ENCODE results near the gene NME3.
"Not testable (repeated sequence)": the region's sequence is repeated elsewhere in the genome, so short reads cannot be mapped to it uniquely, and the experiment has no call there.

The NME3 gene

GRCh38 chr16:1771188-1771863, at the start of gene NME3:
Gene NME3 (minus strand): TSS chr16:1771543. CDS start chr16:1771534, 9 bp downstream.
- DNase-seq (ENCODE audit: low read depth in 2 of 2): peak; percentile 41 to 67

- DNase-seq (ENCODE audit: low read depth in 2 of 2): no peak
Measured at GRCh38 chr16:1820946-1821290, 49.6 kb upstream of the NME3 start.

DNA sequence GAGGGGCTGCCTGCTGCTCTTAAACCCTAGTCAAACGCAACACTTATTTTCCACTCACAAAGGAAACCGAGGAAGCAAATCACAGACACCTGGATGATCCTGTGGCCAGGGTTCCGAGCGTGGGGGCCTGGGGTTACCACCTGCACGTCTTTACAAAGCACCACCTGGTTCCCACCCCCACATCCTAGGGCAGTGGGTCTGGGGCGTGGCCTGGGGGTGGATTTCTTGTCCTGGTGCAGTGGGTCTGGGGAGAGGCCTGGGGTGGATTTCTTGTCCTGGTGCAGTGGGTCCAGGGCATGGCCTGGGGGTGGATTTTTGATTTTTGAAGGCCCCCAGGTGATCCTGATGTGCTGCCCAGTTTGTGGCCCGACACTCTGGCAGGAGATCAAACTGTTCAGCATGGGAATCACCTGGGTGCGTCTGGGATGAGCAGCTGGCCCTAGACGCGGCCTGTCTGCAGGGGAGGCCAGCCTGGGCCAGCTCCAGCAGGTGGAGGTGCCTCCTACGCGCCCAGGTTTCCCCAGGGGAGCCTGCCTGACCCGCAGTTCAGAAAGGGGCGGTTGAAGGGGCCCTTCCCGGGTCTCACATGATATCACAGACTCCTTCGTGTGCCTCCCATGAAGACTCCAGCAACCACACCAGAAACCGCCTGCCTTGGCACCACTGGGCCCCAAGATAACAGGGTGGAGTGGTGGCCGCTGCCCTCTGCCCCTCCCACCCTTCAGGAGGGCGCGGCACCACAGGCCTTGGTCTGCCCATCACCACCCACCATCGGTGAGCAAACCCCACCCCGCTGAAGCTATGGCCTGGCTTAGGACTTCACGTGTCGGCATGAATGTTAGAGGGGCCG, 49.0 kb upstream of the NME3 start:
- no peak for DNase-seq (ENCODE audit: low read depth in 2 of 2)

- DNase-seq (ENCODE audit: low read depth in 2 of 2): no peak
Measured at GRCh38 chr16:1819611-1820010, 48.3 kb upstream of the NME3 start.

DNA sequence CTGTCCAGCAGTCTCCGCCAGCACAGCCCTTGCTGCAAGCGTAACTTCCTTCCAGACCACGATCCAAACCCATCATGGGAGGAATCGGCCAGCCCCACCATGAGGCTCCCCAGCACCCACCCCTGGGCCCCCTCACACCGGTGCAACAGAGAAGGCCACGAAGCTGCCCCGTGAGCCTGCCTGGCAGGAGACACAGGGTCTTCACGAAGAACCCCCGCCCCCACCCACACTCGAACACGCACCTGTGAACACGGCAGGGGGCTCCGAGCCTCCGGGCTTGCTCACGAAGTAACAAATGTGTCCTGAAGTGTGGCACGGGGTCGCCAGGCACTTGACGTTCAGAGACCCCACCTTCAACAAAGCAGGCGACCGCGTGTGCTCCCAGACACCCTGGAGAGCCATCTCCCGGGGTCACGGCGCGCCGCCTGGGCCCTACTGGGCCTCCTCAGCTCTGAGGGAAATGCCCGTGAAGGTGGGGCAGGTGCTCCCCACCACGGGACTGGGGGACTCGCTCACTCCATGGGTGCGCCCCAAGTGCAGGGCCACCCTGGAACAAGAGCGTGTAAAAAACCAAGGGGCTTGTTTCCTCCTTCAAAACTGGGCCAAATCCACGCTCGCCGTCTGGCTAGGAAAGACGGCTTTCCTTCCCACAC, 47.7 kb upstream of the NME3 start:
- no peak for DNase-seq (ENCODE audit: low read depth in 2 of 2)

DNA sequence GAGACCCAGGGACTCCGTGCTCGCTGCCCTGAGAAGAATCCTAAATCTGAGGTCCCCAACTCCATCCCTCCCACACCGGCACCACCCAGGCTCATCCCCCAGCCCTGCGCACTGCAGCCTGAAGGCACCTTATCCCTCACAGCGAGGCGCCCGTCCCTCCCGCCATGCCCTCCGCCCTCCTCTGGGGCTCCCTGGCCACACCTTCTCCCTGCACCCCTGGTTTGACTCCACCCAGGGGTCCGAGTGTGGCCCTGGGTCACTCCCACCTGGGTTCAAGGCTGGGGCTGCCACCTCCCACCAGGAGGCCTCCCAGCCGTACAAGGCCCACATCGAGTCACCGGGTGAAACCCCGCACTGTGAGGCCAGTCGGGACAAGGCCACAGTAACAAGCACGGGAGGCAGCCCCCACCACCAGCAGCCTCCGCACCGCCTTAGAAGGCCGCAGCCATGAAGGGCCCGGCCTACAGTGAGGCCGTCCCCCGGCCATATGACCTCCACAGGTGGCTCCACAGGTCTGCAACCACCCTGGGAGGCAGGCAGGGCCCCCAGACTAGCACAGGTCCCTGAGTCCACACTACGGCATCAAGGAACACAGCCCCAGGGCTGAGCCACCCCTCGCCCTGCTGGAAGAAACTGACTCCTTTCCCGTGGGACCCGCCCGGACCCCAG, 47.0 kb upstream of the NME3 start:
- DNase-seq (ENCODE audit: low read depth in 2 of 2): no peak

DNA sequence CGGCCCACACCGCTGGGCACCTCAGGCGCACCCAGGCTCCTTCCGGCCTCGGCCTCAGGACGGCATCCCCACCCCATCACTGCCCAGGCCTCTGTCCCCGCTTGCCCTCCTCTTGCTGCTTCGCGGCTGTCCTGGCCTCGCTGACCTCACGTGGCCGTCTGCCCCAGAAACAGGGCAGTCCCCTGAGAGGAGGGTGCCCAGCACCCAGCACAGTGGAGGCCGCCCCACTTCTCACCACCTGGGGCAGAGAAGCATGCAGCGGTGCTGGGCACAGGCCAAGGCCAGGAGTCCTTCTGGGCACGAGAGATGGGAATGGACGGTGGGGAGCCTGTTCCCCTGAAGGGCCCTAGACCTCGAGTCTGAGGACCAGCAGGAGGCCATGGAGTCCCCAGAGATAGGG, 46.4 kb upstream of the NME3 start:
- no peak for DNase-seq (ENCODE audit: low read depth in 2 of 2)

GRCh38 chr16:1817276-1817589, 45.9 kb upstream of the NME3 start:
- no peak for DNase-seq (ENCODE audit: low read depth in 2 of 2)

DNA sequence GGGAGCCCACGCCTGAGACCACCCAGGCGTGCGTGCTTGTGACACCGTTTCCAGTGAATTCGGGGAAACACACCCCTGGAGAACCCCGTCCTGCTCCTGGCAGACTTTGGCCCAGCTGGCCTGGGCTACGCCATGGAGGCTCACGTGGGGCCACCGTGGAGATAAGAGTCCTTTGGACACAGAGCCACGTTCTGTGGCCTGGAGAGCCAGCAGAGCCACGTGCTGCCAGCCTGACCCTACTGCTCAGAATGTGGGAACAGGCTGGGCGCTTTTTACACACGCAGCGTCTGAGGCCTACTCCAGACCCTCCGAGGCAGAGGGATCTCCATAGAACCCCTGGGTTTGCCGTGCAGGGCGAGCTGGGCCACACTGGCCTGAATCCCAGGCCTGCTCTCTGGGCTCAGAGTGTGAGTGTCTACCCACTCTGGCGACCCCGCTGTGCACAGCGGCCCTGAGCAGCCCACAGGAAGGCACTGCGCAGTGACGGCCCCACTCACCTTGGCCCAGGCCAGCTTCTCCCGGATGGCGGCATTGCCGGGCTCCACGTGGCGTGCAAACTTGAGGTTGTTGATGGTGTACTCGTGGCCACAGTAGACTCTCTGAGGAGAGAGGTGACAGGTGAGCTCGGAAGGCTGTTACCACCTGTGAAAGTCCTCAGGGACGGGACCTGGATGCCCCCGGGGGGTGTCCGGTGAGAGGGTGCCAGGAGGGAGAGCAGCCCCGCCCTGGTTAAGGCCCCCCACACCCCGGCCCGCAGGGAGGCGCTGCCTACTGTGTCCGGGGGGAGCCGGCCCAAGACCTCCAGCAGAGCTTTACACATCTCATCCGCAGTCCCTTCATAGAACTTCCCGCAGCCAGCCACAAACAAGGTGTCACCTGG, 45.3 kb upstream of the NME3 start:
- DNase-seq (ENCODE audit: low read depth in 2 of 2): no peak

GRCh38 chr16:1815461-1815860, 44.1 kb upstream of the NME3 start:
- no peak for DNase-seq (ENCODE audit: low read depth in 2 of 2)

- DNase-seq (ENCODE audit: low read depth in 2 of 2): peak; percentile 5 to 24
Measured at GRCh38 chr16:1812732-1813163, 41.4 kb upstream of the NME3 start.

- no peak for DNase-seq (ENCODE audit: low read depth in 2 of 2)
Measured at GRCh38 chr16:1810536-1810935, 39.2 kb upstream of the NME3 start.

GRCh38 chr16:1810106-1810505, 38.8 kb upstream of the NME3 start:
- no peak for DNase-seq (ENCODE audit: low read depth in 2 of 2)

GRCh38 chr16:1809281-1809801, 38.0 kb upstream of the NME3 start:
- DNase-seq (ENCODE audit: low read depth in 2 of 2): no peak

- DNase-seq (ENCODE audit: low read depth in 2 of 2): no peak
Measured at GRCh38 chr16:1808691-1809090, 37.3 kb upstream of the NME3 start.

GRCh38 chr16:1807626-1808025, 36.3 kb upstream of the NME3 start:
- no peak for DNase-seq (ENCODE audit: low read depth in 2 of 2)

DNA sequence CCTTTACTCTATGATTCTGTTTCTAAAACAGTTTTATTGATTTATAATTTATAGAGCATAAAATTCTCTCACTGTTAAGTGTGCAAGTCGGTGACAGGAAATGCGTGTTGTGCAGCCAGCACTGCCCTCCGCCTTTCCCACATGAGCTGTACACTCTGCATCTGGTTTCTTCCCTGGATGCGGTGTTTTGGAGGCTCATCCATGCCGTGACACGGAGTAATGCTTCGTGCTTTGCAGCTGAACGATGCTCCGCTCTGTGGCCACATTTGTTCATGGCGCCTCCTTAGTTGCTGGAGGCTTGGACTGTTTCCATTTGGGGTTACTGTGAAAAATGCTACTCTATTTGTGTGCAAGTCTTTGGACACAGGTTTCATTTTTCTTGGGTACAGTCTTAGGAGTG, 29.4 kb upstream of the NME3 start:
- no peak for DNase-seq (ENCODE audit: low read depth in 2 of 2)

DNA sequence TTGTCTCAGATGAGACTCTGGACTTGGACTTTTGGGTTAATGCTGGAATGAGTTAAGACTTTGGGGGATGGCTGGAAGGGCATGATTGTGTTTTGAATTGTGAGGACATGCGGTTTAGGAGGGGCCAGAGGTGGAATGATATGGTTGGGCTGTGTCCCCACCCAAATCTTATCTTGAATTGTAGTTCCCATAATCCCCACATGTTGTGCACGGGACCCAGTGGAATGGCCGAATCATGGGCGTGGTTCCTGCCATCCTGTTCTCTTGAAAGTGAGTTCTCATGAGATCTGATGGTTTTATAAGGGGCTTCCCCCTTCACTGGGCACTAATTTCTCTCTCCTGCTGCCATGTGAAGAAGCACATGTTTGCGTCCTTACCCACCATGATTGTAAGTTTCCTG, 27.9 kb upstream of the NME3 start:
- not testable (repeated sequence) for DNase-seq (ENCODE audit: low read depth in 2 of 2)

DNA sequence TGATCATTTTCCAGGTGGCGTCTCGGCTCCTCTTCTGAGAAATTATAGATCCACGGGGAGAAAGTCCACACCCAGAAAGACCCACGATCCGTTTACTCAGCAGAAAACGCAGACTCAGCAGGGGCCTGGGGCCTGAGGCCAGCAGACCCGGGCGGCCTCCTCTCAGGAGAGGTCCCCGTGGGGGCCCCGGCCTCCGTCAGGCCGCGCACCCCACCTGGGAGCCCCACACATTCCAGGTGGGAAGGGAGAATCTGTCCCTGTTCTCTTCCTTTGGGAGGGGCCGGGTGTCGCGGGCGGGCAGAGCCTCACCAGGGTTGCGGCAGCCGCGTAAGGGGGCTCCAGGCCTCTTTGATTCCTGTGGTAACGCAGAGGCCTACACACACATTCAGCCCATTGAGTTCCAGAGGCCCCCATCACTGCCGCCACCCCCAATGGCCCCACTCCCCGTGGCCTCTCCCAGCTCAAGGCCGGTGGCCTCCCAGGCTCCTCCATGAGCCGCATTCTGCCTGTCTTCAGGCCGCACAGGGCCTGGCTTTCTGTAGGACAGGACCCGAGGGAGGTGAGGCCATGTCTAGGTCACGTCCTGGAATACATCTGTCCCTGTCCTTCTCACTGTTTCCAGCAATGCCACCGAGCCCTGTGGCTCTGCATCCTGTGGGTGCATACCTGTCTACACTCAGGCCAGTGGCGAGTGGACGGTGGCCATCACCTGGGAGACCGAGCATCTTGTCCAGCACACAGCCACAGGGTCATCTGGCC, 23.7 kb upstream of the NME3 start:
- no peak for DNase-seq (ENCODE audit: low read depth in 2 of 2)

DNA sequence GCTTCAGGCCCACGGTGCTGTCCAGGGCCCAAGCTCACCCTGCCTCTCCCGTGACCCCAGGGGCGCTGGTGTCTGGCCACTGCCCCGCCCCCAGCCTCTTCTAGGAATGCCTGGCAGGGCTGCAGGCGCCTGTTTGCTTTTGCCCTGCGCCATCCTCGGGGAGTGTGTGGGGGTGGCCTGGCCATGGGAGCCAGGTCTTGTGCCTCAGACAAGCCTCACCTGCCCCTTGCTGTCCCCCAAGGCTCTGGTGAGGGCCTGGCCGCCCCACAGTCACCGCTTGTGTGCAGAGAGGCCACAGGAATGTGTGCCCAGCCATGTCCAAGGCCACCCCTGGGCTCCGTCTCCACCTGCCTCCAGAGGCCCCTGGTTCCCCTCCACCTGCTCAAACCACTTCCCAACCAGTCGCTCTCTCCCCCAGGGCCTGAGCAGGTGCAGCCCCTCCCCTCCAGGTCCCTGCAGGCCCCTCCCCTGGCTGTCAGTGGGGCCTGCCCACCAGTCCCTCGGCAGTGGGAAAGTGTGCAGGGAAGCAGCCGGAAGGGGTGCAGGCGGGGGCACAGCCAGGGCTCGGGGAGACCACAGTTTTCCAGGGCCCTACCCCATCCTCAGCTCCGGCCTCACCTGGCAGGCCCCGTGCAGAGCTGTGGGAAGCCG, 23.0 kb upstream of the NME3 start:
- DNase-seq (ENCODE audit: low read depth in 2 of 2): no peak

All from stimulated activated CD8-positive, alpha-beta memory T cell treated with anti-CD3 and anti-CD28 coated beads, Interleukin-7, amount 100 ng/mL, for 4 hours (primary cell).